Peyer's patch (tissue), 4 donors: ENCODE data around the gene PHGDH.

Source experiments
- CTCF ChIP-seq, 6 experiments: fragments of 450-650 bp in 4 of 6; fragments of 200-600 bp in 2 of 6; sonication (generic) in 1 of 6; IDR thresholded peaks; one replicate each; pipeline ENCODE4 v1.5.1; 2017 to 2019; ENCODE audit warnings: antibody characterized with exemption in 6 of 6, mild to moderate bottlenecking in 3 of 6, moderate library complexity in 1 of 6
- POLR2A ChIP-seq, 2 donors: fragments of 450-650 bp; IDR thresholded peaks; one replicate each; pipeline ENCODE4 v1.5.1; 2017; ENCODE audit warnings: antibody characterized with exemption in 2 of 2, mild to moderate bottlenecking in 2 of 2, moderate library complexity in 2 of 2

GRCh38 chr1:119727991-119728390 lies 16.3 kb downstream of the PHGDH start:
- TF ChIP-seq CTCF (IDR thresholded peaks at IDR 0.05) (no peak), POLR2A (IDR thresholded peaks at IDR 0.05) (no peak)
